GM19468 (cell line): ENCODE data around the gene B4GALT5.
"Not testable (repeated sequence)": the region's sequence is repeated elsewhere in the genome, so short reads cannot be mapped to it uniquely, and the experiment has no call there.

Experiments used
- ATAC-seq: cut with Tn5 transposase; IDR thresholded peaks from one replicate; pipeline ENCODE4 v1.9.1; 2021; ENCODE audit warnings: mild to moderate bottlenecking, moderate library complexity, moderate number of reproducible peaks; ENCODE audit not compliant: unreplicated experiment; ENCODE audit errors: extremely low read depth

B4GALT5 gene

DNA sequence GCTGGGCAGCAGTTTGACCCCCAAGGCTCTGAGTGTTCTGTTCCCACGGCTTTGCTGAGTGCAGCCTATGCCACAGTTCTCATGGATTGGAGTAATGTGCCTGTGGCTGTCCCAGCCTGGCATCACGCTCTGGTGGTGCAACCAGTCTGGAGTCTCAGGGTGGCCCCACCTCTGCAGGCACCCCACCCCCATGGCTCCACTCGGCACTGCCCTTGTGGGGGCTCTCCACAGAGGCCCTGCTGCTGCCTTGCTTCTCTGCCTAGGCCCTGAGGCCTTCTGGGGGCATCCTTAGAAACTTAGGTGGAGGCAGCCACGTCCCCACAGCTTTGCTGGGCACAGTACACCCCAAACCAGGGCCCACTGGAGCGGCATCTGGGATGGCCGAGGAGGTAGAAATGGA lies 25.4 kb upstream of the B4GALT5 start:
- ATAC-seq = no peak

DNA sequence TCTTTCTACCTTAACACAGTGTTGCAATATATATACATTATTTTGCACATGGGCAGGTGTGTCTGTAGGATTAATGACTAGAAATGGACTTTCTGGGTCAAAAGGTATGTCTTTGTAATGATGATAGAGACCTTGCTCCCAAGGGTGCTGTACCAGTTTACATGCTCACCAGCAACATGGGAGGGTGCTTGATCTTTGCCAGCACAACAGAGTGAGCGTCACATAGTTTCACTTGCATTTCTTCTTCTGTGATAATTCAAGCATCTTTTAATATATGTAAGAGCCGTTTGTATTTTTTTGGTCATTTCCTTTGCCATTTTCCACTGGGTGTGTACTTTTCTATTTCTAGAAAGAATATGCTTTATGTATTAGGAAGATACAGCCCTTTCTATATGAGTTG lies 23.6 kb upstream of the B4GALT5 start:
- no peak for ATAC-seq

DNA sequence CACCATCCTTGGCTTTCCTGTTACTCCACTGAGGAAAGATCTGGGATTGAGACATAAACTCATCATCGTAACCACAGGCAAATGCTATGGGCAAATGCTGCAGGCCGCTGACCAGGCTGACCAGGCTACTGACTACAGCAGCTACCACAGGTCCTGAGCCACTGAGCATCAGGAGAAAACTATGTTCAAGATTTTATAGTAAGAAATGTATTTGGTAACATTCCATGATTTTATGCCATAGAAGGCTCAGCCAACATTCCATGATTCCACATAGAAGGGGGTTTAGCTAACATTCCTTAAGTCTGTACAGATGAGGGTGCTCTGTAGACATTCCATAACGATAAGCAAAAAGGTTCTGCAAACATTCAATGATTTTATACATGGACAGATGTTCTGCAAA lies 16.1 kb upstream of the B4GALT5 start:
- no peak for ATAC-seq

DNA sequence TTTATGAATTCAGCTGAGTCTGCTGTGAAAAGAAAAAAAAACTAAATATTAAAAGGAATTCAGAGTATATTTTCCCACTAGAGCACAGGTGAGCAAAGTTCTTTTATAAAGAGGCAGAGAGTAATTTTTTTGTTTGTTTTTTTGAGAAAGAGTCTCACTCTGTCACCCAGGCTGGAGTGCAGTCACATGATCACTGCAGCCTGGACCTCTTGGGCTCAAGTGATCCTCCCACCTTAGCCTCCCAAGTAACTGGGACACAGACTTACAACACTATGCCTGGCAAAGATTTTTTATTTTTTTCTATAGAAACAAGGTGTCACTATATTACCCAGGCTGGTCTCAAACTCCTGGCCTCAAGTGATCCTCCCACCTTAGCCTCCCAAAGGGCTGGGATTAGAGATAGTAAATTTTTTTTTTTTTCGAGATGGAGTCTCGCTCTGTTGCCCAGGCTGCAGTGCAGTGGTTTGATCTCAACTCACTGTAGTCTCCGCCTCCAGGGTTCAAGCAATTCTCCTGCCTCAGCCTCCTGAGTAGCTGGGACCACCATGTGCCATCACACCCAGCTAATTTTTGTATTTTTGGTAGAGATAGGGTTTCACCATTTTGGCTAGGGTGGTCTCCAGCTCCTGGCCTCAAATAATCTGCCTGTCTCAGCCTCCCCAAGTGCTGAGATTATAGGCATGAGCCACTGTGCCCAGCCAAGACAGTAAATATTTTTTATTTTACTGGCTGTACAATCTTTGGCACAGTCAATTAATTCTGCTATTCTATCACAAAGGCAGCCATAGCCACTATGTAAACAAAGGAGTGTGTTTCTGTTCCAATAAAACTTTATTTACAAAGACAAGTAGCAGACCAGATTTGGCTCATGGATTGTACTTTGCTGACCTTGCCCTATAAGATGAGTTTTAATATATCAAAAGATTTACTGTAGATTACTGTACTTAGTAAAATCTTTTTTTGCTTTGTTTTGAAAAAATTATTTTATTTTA lies 14.5 kb upstream of the B4GALT5 start:
- no peak for ATAC-seq

DNA sequence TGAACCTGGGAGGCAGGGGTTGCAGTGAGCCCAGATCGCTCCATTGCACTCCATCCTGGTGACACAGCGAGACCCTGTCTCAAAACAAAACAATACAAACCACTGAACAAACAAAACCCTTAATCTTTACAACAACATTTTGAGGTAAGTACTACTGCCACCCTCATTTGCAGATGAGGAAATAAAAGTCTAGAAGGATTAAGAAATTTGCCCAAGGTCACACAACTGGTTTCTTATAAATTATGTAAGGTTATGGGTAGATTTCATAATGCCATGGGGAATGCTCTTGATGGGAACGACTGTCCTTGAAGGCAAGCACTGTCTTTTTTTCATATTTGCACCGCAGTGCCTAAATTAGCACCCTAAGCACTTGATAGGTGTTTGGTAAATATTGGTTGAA lies 13.8 kb upstream of the B4GALT5 start:
- ATAC-seq = no peak

DNA sequence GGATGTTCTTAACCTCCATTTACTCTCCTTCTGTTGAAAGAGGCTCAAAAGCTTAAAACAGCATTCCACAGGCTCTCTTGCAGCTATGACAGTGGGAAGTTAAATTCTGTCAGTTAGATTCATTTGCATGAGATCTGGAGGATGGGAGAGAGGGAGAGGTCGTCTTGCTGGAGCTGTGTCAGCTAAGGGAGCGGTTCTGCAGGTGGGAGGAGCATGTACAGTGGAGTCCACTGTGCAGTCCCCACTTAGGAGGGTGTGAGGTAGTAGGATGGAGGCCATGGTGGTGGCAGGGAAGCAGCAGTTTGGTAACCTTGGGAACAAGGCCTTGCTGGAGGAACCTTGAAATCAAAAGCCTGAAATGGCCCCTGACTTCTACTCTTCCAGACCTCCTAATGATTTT lies 12.0 kb upstream of the B4GALT5 start:
- no peak for ATAC-seq

DNA sequence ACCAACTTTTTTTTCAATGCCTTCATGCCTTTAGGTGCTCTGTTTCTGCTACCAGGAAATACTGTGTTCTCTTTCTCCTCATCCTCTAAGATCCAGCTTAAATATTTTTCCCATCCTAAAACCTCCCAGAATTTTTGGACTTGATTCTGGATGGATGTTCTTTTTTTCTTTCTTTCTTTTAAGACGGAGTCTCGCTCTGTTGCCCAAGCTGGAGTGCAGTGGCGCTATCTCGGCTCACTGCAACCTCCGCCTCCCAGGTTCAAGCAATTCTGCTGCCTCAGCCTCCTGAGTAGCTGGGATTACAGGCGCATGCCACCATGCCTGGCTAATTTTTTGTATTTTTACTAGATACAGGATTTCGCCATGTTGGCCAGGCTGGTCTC lies 11.5 kb upstream of the B4GALT5 start:
- not testable (repeated sequence) for ATAC-seq

DNA sequence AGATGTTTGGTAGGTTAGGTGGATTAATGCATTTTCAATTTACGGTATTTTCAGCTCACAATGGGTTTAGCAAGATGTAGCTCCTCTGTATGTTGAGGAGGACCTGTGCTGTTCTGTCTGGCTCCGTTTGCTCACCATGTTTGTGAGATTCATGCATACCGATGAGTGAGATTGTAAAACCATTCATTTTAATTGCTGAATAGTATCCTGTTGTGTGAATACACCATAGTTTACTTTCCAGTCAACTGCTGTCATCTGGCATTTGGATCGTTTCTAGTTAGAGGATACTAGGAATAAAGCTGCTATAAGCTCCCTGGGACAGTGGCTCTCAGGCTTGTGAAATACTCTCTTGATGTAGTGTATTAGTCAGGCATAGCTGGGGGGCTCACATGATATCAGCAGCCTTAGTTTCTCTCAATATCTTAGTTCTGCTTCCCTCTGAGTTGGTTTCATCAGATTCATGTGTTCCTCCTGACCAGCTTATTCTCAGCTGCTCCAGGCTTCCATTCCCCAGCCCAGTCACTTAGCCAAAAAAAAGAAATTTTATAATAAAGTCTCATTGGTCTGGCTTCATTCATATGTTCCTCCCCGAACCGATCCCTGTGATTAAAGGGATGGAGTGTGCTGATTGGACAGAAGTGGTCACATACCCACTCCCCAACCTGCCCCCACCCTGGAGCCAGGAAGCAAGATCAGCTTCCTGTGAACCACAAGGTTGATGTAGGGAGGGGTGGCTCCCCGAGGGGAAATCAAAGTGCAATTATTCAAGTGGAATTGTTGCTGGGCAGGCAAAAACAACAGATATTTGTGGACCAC lies 10.9 kb upstream of the B4GALT5 start:
- no peak for ATAC-seq

DNA sequence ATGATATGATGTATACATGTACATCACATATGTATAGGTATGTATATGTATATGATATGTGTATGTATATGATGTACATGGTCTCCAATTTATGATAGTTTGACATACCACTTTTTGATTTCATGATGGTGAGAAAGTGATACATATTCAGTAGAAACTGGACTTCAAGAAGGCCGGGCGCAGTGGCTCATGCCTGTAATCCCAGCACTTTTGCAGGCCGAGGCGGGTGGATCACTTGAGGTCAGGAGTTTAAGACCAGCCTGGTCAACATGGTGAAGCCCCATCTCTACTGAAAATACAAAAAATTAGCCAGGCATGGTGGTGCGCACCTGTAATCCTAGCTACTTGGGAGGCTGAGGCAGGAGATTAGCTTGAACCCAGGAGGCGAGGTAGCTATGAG lies 10.1 kb upstream of the B4GALT5 start:
- not testable (repeated sequence) for ATAC-seq

DNA sequence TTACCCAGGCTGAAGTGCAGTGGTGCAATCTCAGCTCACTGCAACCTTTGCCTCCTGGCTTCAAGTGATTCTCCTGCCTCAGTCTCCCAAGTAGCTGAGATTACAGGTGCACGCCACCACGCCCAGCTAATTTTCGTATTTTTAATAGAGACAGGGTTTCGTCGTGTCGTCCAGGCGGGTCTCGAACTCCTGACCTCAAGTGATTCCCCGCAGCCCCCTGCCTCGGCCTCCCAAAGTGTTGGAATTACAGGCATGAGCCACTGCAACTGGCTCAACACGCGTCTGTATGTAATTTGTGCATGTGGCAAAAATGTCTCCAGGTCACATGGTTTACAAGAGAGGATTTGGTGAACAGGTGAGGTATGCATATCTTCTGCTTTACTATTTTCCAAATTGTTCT lies 7.6 kb upstream of the B4GALT5 start:
- ATAC-seq = not testable (repeated sequence)

DNA sequence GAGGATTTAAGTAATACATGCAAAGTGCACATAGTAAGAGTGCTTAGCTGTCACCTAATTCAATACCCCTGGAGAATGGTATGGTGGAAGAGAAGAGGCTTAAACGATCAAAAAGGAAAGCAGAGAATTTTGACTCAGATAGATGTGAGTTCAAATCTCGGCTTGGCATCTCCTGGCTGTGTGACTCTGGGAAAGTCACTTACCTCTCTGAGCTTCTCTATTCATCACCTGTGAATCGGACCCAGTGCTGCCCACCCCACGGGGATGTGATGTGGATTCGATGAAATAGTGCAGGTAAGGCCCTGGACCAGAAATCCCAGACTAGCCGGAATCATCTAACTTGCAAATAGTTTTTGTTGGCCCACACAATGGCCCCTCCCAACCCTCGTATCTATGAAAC lies 1.8 kb upstream of the B4GALT5 start:
- no peak for ATAC-seq

DNA sequence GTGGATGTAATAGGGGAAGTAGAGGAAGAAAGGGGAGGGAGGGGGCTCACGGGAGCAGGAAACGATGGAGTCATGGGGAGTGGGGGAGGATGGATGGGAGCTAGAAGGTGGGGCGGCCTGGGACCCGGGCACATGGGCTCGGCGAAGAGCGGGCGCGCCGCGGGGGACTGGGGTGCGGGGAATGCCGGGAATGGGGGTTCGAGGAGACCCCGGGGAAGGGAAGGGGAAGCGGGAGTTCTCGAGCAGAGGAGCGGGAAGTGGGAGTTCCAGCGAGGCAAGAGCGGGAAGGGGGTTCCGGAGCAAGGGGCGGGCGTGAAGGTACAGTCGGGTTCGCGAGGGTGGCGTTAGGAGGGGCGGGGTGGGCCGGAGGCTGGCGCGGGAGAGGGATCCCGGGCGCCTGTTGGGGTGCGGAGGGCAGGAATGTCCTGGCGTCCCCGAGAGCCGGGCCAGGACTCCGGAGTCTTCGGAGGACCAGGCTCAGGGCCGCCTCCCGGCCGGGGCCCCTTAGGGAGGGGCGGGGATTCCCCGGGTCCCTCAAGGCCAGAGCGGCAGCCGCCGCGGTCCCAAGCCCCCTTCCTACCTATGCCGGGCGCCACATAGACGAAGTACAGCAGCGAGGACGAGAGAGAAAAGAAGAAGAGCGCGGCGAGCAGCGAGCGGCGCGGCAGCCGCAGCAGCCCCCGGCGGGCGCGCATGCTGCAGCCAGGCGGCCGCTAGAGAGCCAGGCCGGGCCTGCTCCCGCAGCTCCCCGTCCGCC lies 504 bp downstream of the B4GALT5 start:
- ATAC-seq = no peak

DNA sequence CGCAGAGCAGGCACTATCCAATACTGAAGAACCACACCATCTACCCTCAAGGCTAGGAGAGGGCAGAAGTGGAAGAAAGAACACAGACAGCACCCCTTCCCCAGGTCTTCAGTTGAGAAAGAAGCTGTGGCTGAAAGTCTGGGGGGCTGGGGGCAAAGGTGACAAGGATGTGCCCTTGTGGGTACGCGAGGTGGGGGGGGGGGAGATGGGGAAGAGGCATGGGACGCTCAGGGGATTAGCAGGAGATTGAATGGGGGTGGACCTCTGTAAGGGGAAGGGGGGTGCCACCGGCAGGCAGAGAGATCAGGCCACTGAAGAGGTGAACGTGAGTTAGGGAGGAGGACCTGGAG lies 1.1 kb downstream of the B4GALT5 start:
- no peak for ATAC-seq

DNA sequence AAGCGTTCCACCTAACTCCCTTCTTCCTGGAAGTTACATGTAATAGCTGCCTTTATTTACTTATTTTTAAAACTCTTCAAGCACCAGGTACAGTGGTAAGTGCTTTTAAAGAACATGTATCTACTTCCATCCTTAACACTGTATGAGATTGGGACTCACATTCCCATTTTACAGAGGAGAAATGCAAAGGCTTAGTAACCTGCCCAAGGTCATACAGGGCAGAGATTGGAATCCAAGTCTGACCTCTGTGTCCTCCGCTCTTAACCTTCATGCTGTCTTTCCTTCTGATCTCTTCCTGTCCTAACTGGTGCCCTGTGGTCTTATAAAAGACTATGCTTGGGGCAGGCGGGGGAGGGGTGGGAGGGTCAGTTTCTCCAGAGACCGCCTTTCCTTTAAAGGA lies 1.6 kb downstream of the B4GALT5 start:
- ATAC-seq = no peak

DNA sequence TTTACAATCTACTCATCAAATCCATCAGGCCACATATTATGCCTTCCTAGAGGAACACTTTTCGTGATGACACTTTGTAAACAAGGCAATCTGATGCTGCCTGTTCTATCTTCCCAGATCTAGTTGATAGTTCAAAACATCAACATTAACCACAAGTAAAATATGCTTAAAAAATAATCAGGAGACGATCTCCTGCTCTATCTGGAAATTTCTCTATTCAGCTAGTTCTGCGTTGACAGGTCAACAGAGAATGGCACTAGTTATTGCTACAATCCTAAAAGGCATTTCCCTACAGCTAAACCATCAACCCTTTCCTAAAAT lies 2.1 kb downstream of the B4GALT5 start:
- no peak for ATAC-seq

DNA sequence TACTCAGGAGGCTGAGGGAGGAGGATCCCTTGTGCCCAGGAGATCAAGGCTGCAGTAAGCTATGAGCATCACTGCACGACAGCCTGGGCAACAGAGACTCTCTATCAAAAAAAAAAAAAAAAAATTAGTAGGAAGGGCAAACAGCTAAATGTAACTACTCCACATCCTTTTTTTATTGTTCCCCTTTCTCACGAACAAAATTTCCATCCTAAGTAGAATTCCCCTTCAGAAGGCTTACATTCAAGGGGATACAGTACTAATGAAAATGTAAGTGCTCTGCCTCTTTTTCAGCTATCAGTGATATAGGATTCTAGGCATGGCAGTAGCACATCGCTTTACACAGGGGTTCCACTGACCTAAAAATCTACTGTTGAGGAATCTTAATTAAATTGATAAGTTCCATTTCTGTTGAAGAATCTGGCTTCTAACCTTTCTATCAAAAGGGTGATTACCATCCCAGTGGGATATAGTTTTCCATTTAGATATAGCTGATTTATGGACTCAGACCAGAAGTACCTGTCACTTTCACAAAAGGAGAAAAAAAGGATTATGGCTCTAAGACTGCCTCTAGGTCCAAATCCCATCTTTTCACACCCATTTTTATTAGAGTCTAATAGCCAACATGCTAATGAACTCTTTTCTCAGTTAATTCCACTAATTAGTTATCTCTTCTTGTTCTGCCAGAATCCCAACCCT lies 2.6 kb downstream of the B4GALT5 start:
- no peak for ATAC-seq

DNA sequence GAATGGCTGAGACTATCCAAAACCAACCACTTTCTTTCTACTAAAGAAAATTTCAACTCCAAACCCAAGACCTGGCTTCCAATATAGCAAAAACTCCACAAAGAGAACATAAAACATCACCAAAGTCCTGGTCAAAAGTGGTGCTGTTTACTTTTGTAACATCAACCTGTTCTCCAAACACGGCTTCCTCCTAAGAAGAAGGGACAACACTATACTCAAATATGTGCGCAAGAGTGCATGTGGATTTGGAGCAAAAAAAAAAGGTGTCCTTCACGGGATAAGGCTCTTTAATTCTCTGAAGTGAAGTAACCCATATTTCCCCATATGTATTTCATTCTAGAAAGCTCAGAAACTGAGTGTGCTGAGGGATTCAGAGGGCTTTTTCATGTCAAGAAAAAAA lies 6.6 kb downstream of the B4GALT5 start:
- ATAC-seq = no peak

DNA sequence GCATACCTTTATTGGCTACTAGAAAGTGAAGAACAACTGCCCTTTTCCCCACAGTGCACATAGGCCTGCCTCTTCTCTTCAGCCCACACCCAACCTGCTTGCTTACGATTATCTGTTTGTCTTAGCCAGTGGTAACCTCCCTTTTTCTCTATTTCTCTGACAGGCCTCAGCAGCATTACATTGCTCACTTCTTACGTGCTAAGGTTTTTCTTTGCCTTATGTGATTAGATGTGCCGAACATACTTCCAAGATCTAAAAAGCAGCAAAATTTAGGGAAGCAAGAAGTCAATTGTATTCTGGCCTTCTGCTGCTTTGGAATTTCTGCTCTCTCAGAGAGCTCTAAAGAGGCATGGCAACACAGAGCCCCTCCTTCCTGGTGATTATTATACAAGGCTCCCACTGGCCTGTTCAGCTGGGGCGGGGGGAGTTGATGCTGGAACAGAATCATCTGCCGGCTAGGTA lies 7.0 kb downstream of the B4GALT5 start:
- no peak for ATAC-seq

DNA sequence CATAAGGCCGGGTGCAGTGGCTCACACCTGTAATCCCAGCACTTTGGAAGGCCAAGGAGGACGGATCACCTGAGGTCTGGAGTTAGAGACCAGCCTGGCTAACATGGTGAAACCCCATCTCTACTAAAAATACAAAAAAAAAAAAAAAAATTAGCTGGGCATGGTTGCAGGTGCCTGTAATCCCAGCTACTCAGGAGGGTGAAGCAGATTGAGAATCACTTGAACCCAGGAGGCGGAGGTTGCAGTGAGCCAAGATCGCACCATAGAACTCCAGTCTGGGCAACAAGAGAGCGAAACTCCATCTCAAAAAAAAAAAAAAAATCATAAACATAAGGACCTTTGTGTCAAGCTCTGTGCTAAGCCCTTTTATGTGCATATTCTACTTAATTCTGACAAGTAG lies 7.8 kb downstream of the B4GALT5 start:
- ATAC-seq = not testable (repeated sequence)

DNA sequence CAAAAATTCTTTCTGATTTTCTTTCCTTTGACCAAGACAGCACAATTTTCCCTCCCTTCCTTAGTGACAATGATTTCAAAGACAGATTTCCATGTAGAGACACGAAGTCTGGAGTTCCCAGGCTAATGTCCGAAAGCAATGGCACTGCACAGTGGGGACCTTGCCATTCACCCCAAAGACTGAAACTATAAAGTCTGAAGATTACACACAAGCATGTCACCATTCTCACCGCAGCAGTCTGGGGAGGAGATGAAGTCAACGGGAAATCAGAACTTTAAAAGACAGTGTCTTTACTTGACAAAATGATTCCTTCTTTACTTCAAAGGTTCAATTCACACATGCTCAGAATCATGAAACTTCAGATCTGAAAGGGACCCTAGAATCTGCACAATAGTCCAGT lies 8.3 kb downstream of the B4GALT5 start:
- ATAC-seq = no peak
